K562 (cell line): ENCODE measurements around the gene TMEM164. TPM values are rescaled to one million over a fixed set of nuclear protein-coding genes. Genes with fewer than 3 reads are reported as not detected.
A peak's percentile ranks its signal among the peaks of the same experiment; 100 is the strongest.

Experiments used
- BHLHE40 ChIP-seq: IDR thresholded peaks from 2 replicates; pipeline ENCODE4 v1.6.1; 2011; ENCODE audit warnings: low read length, improper control_type of control experiment
- BRD9 ChIP-seq: fragments of 450-650 bp; IDR thresholded peaks from 2 replicates; pipeline ENCODE4 v1.6.1; 2018; ENCODE audit warnings: low read depth; ENCODE audit not compliant: partially characterized antibody
- DMBX1 ChIP-seq: fragments of 250-450 bp; sonication (Bioruptor Pico); IDR thresholded peaks from 2 replicates; pipeline ENCODE4 v1.8.0; 2022; ENCODE audit warnings: inconsistent platforms, mild to moderate bottlenecking, moderate library complexity, borderline replicate concordance
- HINFP ChIP-seq: fragments of 450-650 bp; conservative IDR thresholded peaks from 2 replicates; pipeline ENCODE4 v1.6.1; 2016; ENCODE audit warnings: missing genetic modification characterization, low read depth, mild to moderate bottlenecking, control low read depth, missing compliant biosample characterization
- HMBOX1 ChIP-seq: sonication (generic); IDR thresholded peaks from 2 replicates; pipeline ENCODE4 v1.6.1; 2016
- KDM1A ChIP-seq, 2 experiments: fragments of 450-650 bp; IDR thresholded peaks; 2 replicates each; pipeline ENCODE4 v1.6.1; 2016; ENCODE audit warnings: mild to moderate bottlenecking in 2 of 2
- MED1 ChIP-seq: sonication (generic); formaldehyde crosslinking; IDR thresholded peaks from 2 replicates; pipeline ENCODE4 v1.8.1; 2023; ENCODE audit warnings: missing genetic modification reagents, borderline replicate concordance
- NFE2 ChIP-seq: IDR thresholded peaks from 2 replicates; pipeline ENCODE4 v1.6.1; 2014; ENCODE audit warnings: antibody characterized with exemption, low read depth
- PCBP2 ChIP-seq: fragments of 200-400 bp; formaldehyde crosslinking; IDR thresholded peaks from 2 replicates; pipeline ENCODE4 v1.6.1; 2018; ENCODE audit warnings: low read length, low read depth, mild to moderate bottlenecking, moderate library complexity; ENCODE audit not compliant: poor library complexity, severe bottlenecking
- RBFOX2 ChIP-seq: fragments of 200-400 bp; formaldehyde crosslinking; IDR thresholded peaks from 2 replicates; pipeline ENCODE4 v1.6.1; 2017; ENCODE audit warnings: low read depth, mild to moderate bottlenecking, low read length, moderate library complexity
- RCOR1 ChIP-seq, 2 experiments: IDR thresholded peaks; 2 replicates each; pipeline ENCODE4 v1.6.1; 2012; ENCODE audit warnings: low read depth in 2 of 2, low read length in 2 of 2, borderline replicate concordance in 1 of 2, improper control_type of control experiment in 1 of 2
- RFX1 ChIP-seq: fragments of 450-650 bp; IDR thresholded peaks from 2 replicates; pipeline ENCODE4 v1.6.1; 2016; ENCODE audit warnings: mild to moderate bottlenecking, moderate library complexity
- TEAD4 ChIP-seq, 2 experiments: sonication (generic) in 1 of 2; formaldehyde crosslinking in 1 of 2; IDR thresholded peaks; 2 replicates each; pipeline versions ENCODE4 v1.6.1 to v1.8.0; 2012 to 2022; ENCODE audit warnings: borderline replicate concordance in 1 of 2, inconsistent platforms in 1 of 2, low read length in 1 of 2, mild to moderate bottlenecking in 1 of 2, missing genetic modification reagents in 1 of 2
- ZNF707 ChIP-seq: fragments of 250-450 bp; sonication (Bioruptor Pico); conservative IDR thresholded peaks from 2 replicates; pipeline ENCODE4 v1.8.0; 2022; ENCODE audit warnings: inconsistent platforms, mild to moderate bottlenecking, moderate library complexity
- ZSCAN29 ChIP-seq: fragments of 450-650 bp; IDR thresholded peaks from 2 replicates; pipeline ENCODE4 v1.6.1; 2017
- polyA plus RNA-seq, 8 experiments: library from polyadenylated mRNA; depleted of rRNA in 4 of 8; stranded (reverse) in 5 of 8; unstranded in 3 of 8; fragments of >200 nt; fragmentation: Nextera tagmentation in 2 of 8; fragmentation: Illumina TruSeq in 1 of 8; extraction: Ambion mirVana in 2 of 8; extraction: Trizol in 1 of 8; gene quantifications; 2 replicates each; pipeline versions ENCODE4 v1.2.1 to v1.2.3, GENCODE V29; 2011 to 2014; ENCODE audit warnings: inconsistent platforms in 1 of 8, missing spikeins in 1 of 8
- total RNA-seq, 7 experiments: library from RNA; depleted of rRNA in 6 of 7; stranded (reverse); fragments of >200 nt in 6 of 7; fragmentation: Illumina TruSeq in 2 of 7; extraction: Trizol in 2 of 7; gene quantifications; 2 replicates each; pipeline versions ENCODE4 v1.2.1 to v1.2.3, GENCODE V29; 2011 to 2021; ENCODE audit warnings: low replicate concordance in 1 of 7

The TMEM164 gene
- total and polyA plus RNA-seq, 9 of the 15 experiments (the other 6 are each of a cell fraction or from before 2014, with no cell fraction given) = 2.4 to 57.3 (median 23.1) TPM

GRCh38 chrX:110114260-110114776, 111.4 kb downstream of the TMEM164 start (continued):
- TF ChIP-seq TEAD4 (IDR thresholded peaks at IDR 0.05; ENCODE audit: low read length) (no peak), TEAD4 (CRISPR knock-in tag; IDR thresholded peaks at IDR 0.05; ENCODE audit: borderline replicate concordance) (no peak), RCOR1 (IDR thresholded peaks at IDR 0.05; ENCODE audit: borderline replicate concordance in 1 of 2, low read depth in 2 of 2, low read length in 2 of 2) (peak in 1 of 2 experiments; percentile 19; a peak in 1 of 4 replicates), NFE2 (peak; percentile 66), DMBX1 (no peak), KDM1A (IDR thresholded peaks at IDR 0.05) (no peak), HMBOX1 (peak; percentile 74), MED1 (CRISPR knock-in tag) (no peak), PCBP2 (no peak), RBFOX2 (no peak), RFX1 (no peak), BHLHE40 (peak; percentile 56; the same call in 1 of the 2 replicates), ZNF707 (CRISPR knock-in tag) (no peak), HINFP (tag) (no peak), ZSCAN29 (no peak), BRD9 (no peak)
